A549 (cell line): ENCODE measurements around the gene RAB40A. TPM values are rescaled to one million over a fixed set of nuclear protein-coding genes. Genes with fewer than 3 reads are reported as not detected.
"Not testable (repeated sequence)": the region's sequence is repeated elsewhere in the genome, so short reads cannot be mapped to it uniquely, and the experiment has no call there.

Experiments used
- ATAC-seq, 2 experiments: fragments of 200-7000 bp in 1 of 2; fragments of >200 bp in 1 of 2; cut with Nextera tagmentation in 1 of 2; cut with Tn5 transposase in 1 of 2; 3 replicates each; pipeline versions ENCODE4 v1.8.0 to v1.9.1; 2018 to 2020; ENCODE audit warnings: mild to moderate bottlenecking in 1 of 2, moderate library complexity in 1 of 2
- CTCF ChIA-PET: fragments of 300-600 bp; sonication (Branson Sonifier 250); formaldehyde crosslinking; extraction: SDS; loops from one replicate; lab custom pipeline; 2021; ENCODE audit warnings: antibody characterized with exemption, inconsistent platforms; lab: Yijun Ruan, JAX
- POLR2A ChIA-PET: fragments of 350-600 bp; formaldehyde crosslinking; extraction: SDS; loops from one replicate; lab custom pipeline; 2021; ENCODE audit warnings: antibody characterized with exemption, inconsistent platforms; lab: Yijun Ruan, JAX
- DNase-seq, 2 experiments: peaks; one replicate each; pipeline versions ENCODE4 v3.0.0 to v3.0.0-alpha.2; 2011 to 2016; ENCODE audit warnings: low read depth in 1 of 2, low spot score in 1 of 2
- FAIRE-seq: peaks from 2 replicates; lab custom pipeline; 2011; peaks lifted over from hg19 to GRCh38; lab: Jason Lieb, UNC
- H3K27ac ChIP-seq, 2 experiments: fragments of >200 bp; sonication (Bioruptor Twin); formaldehyde crosslinking; 3 replicates each; pipeline ENCODE4 v1.5.1; 2016 to 2017
- H3K4me1 ChIP-seq: fragments of >200 bp; sonication (Bioruptor Twin); formaldehyde crosslinking; 3 replicates; pipeline ENCODE4 v1.6.1; 2016
- H3K4me2 ChIP-seq: fragments of >200 bp; sonication (Bioruptor Twin); formaldehyde crosslinking; 3 replicates; pipeline ENCODE4 v1.6.1; 2016
- H3K4me3 ChIP-seq: fragments of >200 bp; sonication (Bioruptor Twin); formaldehyde crosslinking; 3 replicates; pipeline ENCODE4 v1.5.1; 2016
- H3K9me3 ChIP-seq: fragments of >200 bp; sonication (Bioruptor Twin); formaldehyde crosslinking; 3 replicates; pipeline ENCODE4 v1.6.1; 2016
- BHLHE40 ChIP-seq: IDR thresholded peaks from 2 replicates; pipeline ENCODE4 v1.6.1; 2012; ENCODE audit warnings: low read depth, low read length, inconsistent platforms
- CHD2 ChIP-seq: fragments of 150-350 bp; IDR thresholded peaks from 2 replicates; pipeline ENCODE4 v1.6.1; 2014; ENCODE audit warnings: low read length; ENCODE audit not compliant: partially characterized antibody
- FOSL2 ChIP-seq, 2 experiments: fragments of 450-650 bp in 1 of 2; fragments of >200 bp in 1 of 2; sonication (Bioruptor Twin) in 1 of 2; formaldehyde crosslinking; IDR thresholded peaks; 2 replicates each; pipeline versions ENCODE4 v1.5.0 to v1.6.1; 2016 to 2020; ENCODE audit warnings: mild to moderate bottlenecking in 1 of 2, moderate library complexity in 1 of 2
- JUNB ChIP-seq: fragments of >200 bp; sonication (Bioruptor Twin); formaldehyde crosslinking; IDR thresholded peaks from 2 replicates; pipeline ENCODE4 v1.6.1; 2016
- MAFK ChIP-seq: fragments of 450-650 bp; IDR thresholded peaks from 2 replicates; pipeline ENCODE4 v1.6.1; 2014; ENCODE audit not compliant: partially characterized antibody
- ZC3H11A ChIP-seq: fragments of 450-650 bp; IDR thresholded peaks from 2 replicates; pipeline ENCODE4 v1.6.1; 2014; ENCODE audit warnings: antibody characterized with exemption, mild to moderate bottlenecking
- ZNF302 ChIP-seq: fragments of 250-450 bp; sonication (Bioruptor Pico); IDR thresholded peaks from 2 replicates; pipeline ENCODE4 v1.9.0; 2021; ENCODE audit warnings: inconsistent platforms, mild to moderate bottlenecking, moderate library complexity
- WGBS: methylation state at CpG from one replicate; pipeline ENCODE4 v1.1.6; 2017; ENCODE audit errors: missing lambda C conversion rate; 5-methylcytosine and 5-hydroxymethylcytosine counted together
- polyA plus RNA-seq, 4 experiments: library from polyadenylated mRNA; depleted of rRNA in 3 of 4; stranded (reverse); fragments of >200 nt; fragmentation: RNase III in 1 of 4; extraction: RNeasy Plus Mini Kit Qiagen cat#74134 plus additional on column Dnase treatment in 1 of 4; gene quantifications; 2 replicates in 3 of 4; 3 replicates in 1 of 4; pipeline ENCODE4 v1.2.3, GENCODE V29; 2011 to 2017
- TF ChIP-seq, protein P1 (sequence below): fragments of 250-450 bp; sonication (Bioruptor Pico); IDR thresholded peaks from 2 replicates; pipeline ENCODE4 v1.5.0; 2021; ENCODE audit warnings: mild to moderate bottlenecking, moderate library complexity, borderline replicate concordance
- TF ChIP-seq, protein P2 (sequence below): fragments of >200 bp; sonication (Bioruptor Twin); formaldehyde crosslinking; IDR thresholded peaks from 3 replicates; pipeline ENCODE4 v1.5.1; 2016
- TF ChIP-seq, protein P3 (sequence below): fragments of 450-650 bp; IDR thresholded peaks from 2 replicates; pipeline ENCODE4 v1.6.1; 2014; ENCODE audit warnings: antibody characterized with exemption
- TF ChIP-seq, protein P4 (sequence below): fragments of >200 bp; sonication (Bioruptor Twin); formaldehyde crosslinking; IDR thresholded peaks from 3 replicates; pipeline ENCODE4 v1.6.1; 2016

Gene RAB40A
- polyA plus RNA-seq, 2 of the 4 experiments (the other 2 are of a cell fraction), result 0.03 TPM; not detected in 1

DNA sequence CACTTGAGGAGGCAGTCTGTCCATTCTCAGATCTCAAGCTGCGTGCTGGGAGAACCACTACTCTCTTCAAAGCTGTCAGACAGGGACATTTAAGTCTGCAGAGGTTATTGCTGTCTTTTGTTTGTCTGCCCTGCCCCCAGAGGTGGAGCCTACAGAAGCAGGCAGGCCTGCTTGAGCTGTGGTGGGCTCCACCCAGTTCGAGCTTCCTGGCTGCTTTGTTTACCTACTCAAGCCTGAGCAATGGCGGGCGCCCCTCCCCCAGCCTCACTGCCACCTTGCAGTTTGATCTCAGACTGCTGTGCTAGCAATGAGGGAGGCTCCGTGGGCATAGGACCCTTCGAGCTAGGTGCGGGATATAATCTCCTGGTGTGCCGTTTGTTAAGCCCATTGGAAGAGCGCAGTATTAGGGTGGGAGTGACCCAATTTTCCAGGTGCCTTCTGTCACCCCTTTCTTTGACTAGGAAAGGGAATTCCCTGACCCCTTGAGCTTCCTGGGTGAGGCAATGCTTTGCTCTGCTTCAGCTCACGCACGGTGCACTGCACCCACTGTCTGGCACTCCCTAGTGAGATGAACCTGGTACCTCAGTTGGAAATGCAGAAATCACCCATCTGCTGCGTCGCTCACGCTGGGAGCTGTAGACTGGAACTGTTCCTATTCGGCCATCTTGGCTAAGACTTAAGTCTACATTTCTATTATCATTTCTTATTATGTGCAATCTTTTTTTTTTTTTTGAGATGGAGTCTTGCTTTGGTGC lies 59.1 kb downstream of the RAB40A start:
- POLR2A ChIA-PET, H3K27ac ChIP-seq, DNase-seq, H3K4me3 ChIP-seq, FAIRE-seq, H3K4me1 ChIP-seq, H3K4me2 ChIP-seq, ATAC-seq, H3K9me3 ChIP-seq: not testable (repeated sequence)
- 75% methylated on average over 12 of the region's 15 CpGs for WGBS
- CTCF ChIA-PET, result interaction anchor here (1.0 kb wide), 1 partner anchor 284 kb away, joined by 4 read pairs; no protein-coding TSS in a partner anchor

DNA sequence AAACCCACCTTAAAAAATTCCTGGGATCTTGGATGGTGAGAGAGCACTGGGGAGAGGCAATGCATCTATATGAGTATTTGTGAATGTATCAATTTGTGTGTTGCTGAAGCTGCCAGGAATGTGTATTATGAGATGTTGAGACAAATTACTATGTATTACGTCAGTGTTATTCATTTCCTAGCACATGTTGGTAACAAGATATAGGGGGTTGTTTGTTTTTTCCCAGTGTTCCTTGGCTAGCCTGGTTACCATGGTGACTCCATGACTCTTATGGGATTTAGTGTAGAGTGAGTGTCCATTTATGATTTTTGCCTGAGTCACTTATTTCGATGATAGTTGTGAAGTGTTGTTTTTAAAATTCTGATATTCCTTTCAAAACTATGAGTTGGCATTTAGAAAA lies 65.6 kb downstream of the RAB40A start:
- ChIA-PET POLR2A (no interaction called here), CTCF (interaction anchor here (0.5 to 0.8 kb wide), 2 partner anchors 10 to 50 kb away, joined by 3 to 4 read pairs; no protein-coding TSS in a partner anchor)
- ATAC-seq, result peak; percentile 39 to 59; a peak in 2 of 6 replicates
- no peak overlapping the region for H3K27ac ChIP-seq
- peaks cover 8% of the 10 kb centered on the region; the same call in 1 of the 3 replicates for H3K4me1 ChIP-seq
- H3K4me3 ChIP-seq, result no peak overlapping the region
- TF ChIP-seq ZNF302 (CRISPR knock-in tag) (no peak), BHLHE40 (no peak), JUNB (no peak), CHD2 (no peak), MAFK (peak; percentile 31), FOSL2 (IDR thresholded peaks at IDR 0.05) (no peak), FOSL2 (CRISPR knock-in tag; IDR thresholded peaks at IDR 0.05) (peak; percentile 23; the same call in 1 of the 2 replicates), ZC3H11A (no peak)
- TF ChIP-seq, protein P1, sequence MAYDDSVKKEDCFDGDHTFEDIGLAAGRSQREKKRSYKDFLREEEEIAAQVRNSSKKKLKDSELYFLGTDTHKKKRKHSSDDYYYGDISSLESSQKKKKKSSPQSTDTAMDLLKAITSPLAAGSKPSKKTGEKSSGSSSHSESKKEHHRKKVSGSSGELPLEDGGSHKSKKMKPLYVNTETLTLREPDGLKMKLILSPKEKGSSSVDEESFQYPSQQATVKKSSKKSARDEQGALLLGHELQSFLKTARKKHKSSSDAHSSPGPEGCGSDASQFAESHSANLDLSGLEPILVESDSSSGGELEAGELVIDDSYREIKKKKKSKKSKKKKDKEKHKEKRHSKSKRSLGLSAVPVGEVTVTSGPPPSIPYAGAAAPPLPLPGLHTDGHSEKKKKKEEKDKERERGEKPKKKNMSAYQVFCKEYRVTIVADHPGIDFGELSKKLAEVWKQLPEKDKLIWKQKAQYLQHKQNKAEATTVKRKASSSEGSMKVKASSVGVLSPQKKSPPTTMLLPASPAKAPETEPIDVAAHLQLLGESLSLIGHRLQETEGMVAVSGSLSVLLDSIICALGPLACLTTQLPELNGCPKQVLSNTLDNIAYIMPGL (CRISPR knock-in tag), result no peak
- TF ChIP-seq, protein P2, sequence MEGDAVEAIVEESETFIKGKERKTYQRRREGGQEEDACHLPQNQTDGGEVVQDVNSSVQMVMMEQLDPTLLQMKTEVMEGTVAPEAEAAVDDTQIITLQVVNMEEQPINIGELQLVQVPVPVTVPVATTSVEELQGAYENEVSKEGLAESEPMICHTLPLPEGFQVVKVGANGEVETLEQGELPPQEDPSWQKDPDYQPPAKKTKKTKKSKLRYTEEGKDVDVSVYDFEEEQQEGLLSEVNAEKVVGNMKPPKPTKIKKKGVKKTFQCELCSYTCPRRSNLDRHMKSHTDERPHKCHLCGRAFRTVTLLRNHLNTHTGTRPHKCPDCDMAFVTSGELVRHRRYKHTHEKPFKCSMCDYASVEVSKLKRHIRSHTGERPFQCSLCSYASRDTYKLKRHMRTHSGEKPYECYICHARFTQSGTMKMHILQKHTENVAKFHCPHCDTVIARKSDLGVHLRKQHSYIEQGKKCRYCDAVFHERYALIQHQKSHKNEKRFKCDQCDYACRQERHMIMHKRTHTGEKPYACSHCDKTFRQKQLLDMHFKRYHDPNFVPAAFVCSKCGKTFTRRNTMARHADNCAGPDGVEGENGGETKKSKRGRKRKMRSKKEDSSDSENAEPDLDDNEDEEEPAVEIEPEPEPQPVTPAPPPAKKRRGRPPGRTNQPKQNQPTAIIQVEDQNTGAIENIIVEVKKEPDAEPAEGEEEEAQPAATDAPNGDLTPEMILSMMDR, result no peak
- TF ChIP-seq, protein P3, sequence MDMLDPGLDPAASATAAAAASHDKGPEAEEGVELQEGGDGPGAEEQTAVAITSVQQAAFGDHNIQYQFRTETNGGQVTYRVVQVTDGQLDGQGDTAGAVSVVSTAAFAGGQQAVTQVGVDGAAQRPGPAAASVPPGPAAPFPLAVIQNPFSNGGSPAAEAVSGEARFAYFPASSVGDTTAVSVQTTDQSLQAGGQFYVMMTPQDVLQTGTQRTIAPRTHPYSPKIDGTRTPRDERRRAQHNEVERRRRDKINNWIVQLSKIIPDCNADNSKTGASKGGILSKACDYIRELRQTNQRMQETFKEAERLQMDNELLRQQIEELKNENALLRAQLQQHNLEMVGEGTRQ, result no peak
- TF ChIP-seq, protein P4, sequence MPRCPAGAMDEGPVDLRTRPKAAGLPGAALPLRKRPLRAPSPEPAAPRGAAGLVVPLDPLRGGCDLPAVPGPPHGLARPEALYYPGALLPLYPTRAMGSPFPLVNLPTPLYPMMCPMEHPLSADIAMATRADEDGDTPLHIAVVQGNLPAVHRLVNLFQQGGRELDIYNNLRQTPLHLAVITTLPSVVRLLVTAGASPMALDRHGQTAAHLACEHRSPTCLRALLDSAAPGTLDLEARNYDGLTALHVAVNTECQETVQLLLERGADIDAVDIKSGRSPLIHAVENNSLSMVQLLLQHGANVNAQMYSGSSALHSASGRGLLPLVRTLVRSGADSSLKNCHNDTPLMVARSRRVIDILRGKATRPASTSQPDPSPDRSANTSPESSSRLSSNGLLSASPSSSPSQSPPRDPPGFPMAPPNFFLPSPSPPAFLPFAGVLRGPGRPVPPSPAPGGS, result no peak
- peak; percentile 32 for FAIRE-seq
- no peaks in the 10 kb centered on the region for H3K9me3 ChIP-seq
- peak; percentile 8 to 59 for DNase-seq
- H3K4me2 ChIP-seq, result no peak overlapping the region
- WGBS, result 45% methylated on average over 2 of the region's 2 CpGs

Other genes starting within 250 kb of the RAB40A start
- gene TCEAL5, start 242.7 kb downstream of the RAB40A start, polyA plus RNA-seq (2011; rRNA removed), result not detected in 2 replicates
- not detected in 3 replicates for gene TCEAL5, start 242.7 kb downstream of the RAB40A start, polyA plus RNA-seq (2017; fragmentation: RNase III; extraction: RNeasy Plus Mini Kit Qiagen cat#74134 plus additional on column Dnase treatment)
- 16.9 and 19.8 TPM in 2 replicates for gene BEX2, start 208.5 kb downstream of the RAB40A start, polyA plus RNA-seq (2011; rRNA removed)
- 2.5 to 3.2 TPM (median 2.8 TPM) in 3 replicates for gene BEX2, start 208.5 kb downstream of the RAB40A start, polyA plus RNA-seq (2017; fragmentation: RNase III; extraction: RNeasy Plus Mini Kit Qiagen cat#74134 plus additional on column Dnase treatment)
- gene TCEAL7, start 189.2 kb downstream of the RAB40A start, polyA plus RNA-seq (2011; rRNA removed), result not detected in 2 replicates
- not detected in 3 replicates for gene TCEAL7, start 189.2 kb downstream of the RAB40A start, polyA plus RNA-seq (2017; fragmentation: RNase III; extraction: RNeasy Plus Mini Kit Qiagen cat#74134 plus additional on column Dnase treatment)
- gene TCEAL9, start 163.0 kb downstream of the RAB40A start, polyA plus RNA-seq (2011; rRNA removed), result 39.2 and 83.7 TPM in 2 replicates
- 124 to 153 TPM (median 143 TPM) in 3 replicates for gene TCEAL9, start 163.0 kb downstream of the RAB40A start, polyA plus RNA-seq (2017; fragmentation: RNase III; extraction: RNeasy Plus Mini Kit Qiagen cat#74134 plus additional on column Dnase treatment)
- 328 and 404 TPM in 2 replicates for gene BEX3, start 143.0 kb downstream of the RAB40A start, polyA plus RNA-seq (2011; rRNA removed)
- 313 to 391 TPM (median 382 TPM) in 3 replicates for gene BEX3, start 143.0 kb downstream of the RAB40A start, polyA plus RNA-seq (2017; fragmentation: RNase III; extraction: RNeasy Plus Mini Kit Qiagen cat#74134 plus additional on column Dnase treatment)
- gene TCEAL4, start 66.0 kb upstream of the RAB40A start, polyA plus RNA-seq (2011; rRNA removed), result 35.2 and 57.2 TPM in 2 replicates
- gene TCEAL4, start 66.0 kb upstream of the RAB40A start, polyA plus RNA-seq (2017; fragmentation: RNase III; extraction: RNeasy Plus Mini Kit Qiagen cat#74134 plus additional on column Dnase treatment), result 173 to 195 TPM (median 192 TPM) in 3 replicates
- 3.6 and 6.6 TPM in 2 replicates for gene TCEAL3, start 88.5 kb upstream of the RAB40A start, polyA plus RNA-seq (2011; rRNA removed)
- gene TCEAL3, start 88.5 kb upstream of the RAB40A start, polyA plus RNA-seq (2017; fragmentation: RNase III; extraction: RNeasy Plus Mini Kit Qiagen cat#74134 plus additional on column Dnase treatment), result 18.8 to 24.0 TPM (median 23.9 TPM) in 3 replicates
- 29.7 and 40.7 TPM in 2 replicates for gene TCEAL1, start 109.5 kb upstream of the RAB40A start, polyA plus RNA-seq (2011; rRNA removed)
- 35.1 to 42.1 TPM (median 40.5 TPM) in 3 replicates for gene TCEAL1, start 109.5 kb upstream of the RAB40A start, polyA plus RNA-seq (2017; fragmentation: RNase III; extraction: RNeasy Plus Mini Kit Qiagen cat#74134 plus additional on column Dnase treatment)
- 572 and 582 TPM in 2 replicates for gene MORF4L2, start 167.2 kb upstream of the RAB40A start, polyA plus RNA-seq (2011; rRNA removed)
- 482 to 521 TPM (median 493 TPM) in 3 replicates for gene MORF4L2, start 167.2 kb upstream of the RAB40A start, polyA plus RNA-seq (2017; fragmentation: RNase III; extraction: RNeasy Plus Mini Kit Qiagen cat#74134 plus additional on column Dnase treatment)
- gene TMEM31, start 191.4 kb upstream of the RAB40A start, polyA plus RNA-seq (2011; rRNA removed), result 0.10 and 0.19 TPM in 2 replicates
- gene TMEM31, start 191.4 kb upstream of the RAB40A start, polyA plus RNA-seq (2017; fragmentation: RNase III; extraction: RNeasy Plus Mini Kit Qiagen cat#74134 plus additional on column Dnase treatment), result not detected in 3 replicates